ENCODE measurements around the gene RPS21.

- TF ChIP-seq CTCF (IDR thresholded peaks at IDR 0.05 in 2 of 3, conservative IDR thresholded peaks at IDR 0.05 in 1 of 3; ENCODE audit: borderline replicate concordance in 1 of 3, insufficient read depth in 1 of 3, low read depth in 2 of 3, low read length in 2 of 3), result no peak
- no peak for TF ChIP-seq EZH2 (IDR thresholded peaks at IDR 0.05)
- no peak; the same call in 1 of the 2 replicates for TF ChIP-seq POLR2AphosphoS5 (IDR thresholded peaks at IDR 0.05; ENCODE audit: low read depth, low read length)
- no peak for TF ChIP-seq CBX3 (IDR thresholded peaks at IDR 0.05; ENCODE audit: low read depth)
- no peak for TF ChIP-seq POLR2A (IDR thresholded peaks at IDR 0.05; ENCODE audit: borderline replicate concordance, extremely low read depth, insufficient read depth, insufficient read length)
- TF ChIP-seq YY1 (IDR thresholded peaks at IDR 0.05; ENCODE audit: extremely low read depth, insufficient replicate concordance, low read depth, low read length), result no peak
- no peak for TF ChIP-seq SRF (IDR thresholded peaks at IDR 0.05; ENCODE audit: low read depth)
These were observed 25.8 kb upstream of the RPS21 start for GRCh38 chr20:62360854-62361798.

Data from HCT116 (cell line).